Measurements from ENCODE around the gene INSL3.

DNA sequence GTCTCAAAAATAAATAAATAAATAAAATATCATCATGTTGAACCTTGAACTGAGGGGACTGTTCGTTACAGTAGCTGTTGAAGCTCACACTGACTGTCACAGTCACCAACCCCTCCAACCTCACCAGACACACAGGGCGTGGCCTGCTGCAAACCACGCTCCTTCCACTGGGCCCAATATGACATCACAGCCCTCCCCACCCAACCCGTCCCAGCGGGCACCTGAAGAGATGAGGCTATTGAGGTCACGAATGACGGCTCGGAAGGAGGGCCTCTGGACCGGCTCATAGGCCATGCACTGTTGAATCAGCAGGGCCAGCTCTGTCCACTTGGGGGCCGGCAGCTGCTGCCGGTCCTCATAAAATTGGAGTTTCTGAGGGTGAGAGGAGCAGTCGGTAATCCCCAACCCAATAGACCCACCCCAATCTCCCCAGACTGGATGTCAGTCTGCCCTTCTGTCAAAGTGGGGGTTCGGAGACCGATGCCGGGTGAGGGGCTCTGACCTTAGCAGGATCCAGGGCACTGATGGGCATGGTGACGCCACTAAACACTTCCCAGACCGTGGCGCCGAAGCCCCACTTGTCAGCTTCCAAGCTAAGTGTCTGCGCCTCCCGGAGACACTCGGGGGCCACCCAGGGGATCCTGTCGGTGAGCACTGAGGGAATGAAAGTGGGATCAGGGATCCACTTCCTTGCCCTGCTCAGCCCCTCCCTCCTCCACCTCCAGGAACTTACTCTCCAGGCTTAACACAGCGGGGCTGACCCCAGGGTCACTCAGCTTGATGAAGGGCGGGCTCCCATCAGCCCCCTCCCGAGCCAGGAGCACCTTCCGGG lies 13.2 kb upstream of the INSL3 start:
- TF ChIP-seq, protein P1, sequence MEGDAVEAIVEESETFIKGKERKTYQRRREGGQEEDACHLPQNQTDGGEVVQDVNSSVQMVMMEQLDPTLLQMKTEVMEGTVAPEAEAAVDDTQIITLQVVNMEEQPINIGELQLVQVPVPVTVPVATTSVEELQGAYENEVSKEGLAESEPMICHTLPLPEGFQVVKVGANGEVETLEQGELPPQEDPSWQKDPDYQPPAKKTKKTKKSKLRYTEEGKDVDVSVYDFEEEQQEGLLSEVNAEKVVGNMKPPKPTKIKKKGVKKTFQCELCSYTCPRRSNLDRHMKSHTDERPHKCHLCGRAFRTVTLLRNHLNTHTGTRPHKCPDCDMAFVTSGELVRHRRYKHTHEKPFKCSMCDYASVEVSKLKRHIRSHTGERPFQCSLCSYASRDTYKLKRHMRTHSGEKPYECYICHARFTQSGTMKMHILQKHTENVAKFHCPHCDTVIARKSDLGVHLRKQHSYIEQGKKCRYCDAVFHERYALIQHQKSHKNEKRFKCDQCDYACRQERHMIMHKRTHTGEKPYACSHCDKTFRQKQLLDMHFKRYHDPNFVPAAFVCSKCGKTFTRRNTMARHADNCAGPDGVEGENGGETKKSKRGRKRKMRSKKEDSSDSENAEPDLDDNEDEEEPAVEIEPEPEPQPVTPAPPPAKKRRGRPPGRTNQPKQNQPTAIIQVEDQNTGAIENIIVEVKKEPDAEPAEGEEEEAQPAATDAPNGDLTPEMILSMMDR (IDR thresholded peaks at IDR 0.05), result no peak
- TF ChIP-seq POLR2A (IDR thresholded peaks at IDR 0.05; ENCODE audit: low read depth) (no peak), POLR2AphosphoS5 (IDR thresholded peaks at IDR 0.05) (no peak)
